Measurements from ENCODE around the gene AGBL1. TPM values are rescaled to one million over a fixed set of nuclear protein-coding genes. Genes with fewer than 3 reads are reported as not detected.

AGBL1 gene
- total and polyA plus RNA-seq, 2 donors (not counting 1 experiment from before 2014, with no cell fraction given): not detected

DNA sequence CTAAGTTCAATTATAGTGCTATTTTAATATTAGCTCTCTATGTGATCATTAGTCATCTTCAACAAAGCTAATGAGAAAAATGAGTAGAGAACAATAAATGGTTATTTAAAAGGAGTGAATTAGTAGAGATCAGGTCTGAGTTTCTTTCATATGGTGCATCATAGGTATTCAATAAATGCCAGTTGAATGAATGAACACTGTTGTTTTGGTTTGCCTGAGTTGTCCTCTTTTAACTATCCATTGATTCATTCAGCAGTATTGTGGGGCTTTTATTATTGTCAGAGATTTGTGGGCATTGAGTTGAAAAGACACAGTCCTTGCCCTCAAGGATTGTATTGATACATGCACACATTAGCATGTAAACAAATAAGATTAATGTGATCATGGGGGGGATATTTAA is 88.2 kb downstream of the AGBL1 start:
- ChIA-PET POLR2A (no interaction called here), CTCF (no interaction called here)
- Mint-ChIP-seq H3K4me3 (no peak overlapping the region), H3K4me1 (no peaks in the 10 kb centered on the region), H3K27me3 (peaks cover 4% of the 10 kb centered on the region), H3K27ac (no peak overlapping the region), H3K9me3 (ENCODE audit: insufficient read depth) (peaks cover 2% of the 10 kb centered on the region)
- Histone ChIP-seq H4K20me1 (ENCODE audit: control insufficient read depth, insufficient read depth, low read length, poor library complexity, severe bottlenecking) (no peaks in the 10 kb centered on the region), H3K4me2 (replicated peaks; ENCODE audit: low read depth, low read length, poor library complexity, severe bottlenecking) (no peak overlapping the region), H2AFZ (ENCODE audit: insufficient read depth, low read depth, low read length, poor library complexity, severe bottlenecking) (no peak overlapping the region), H3K27me3 (replicated peaks in 1 of 4; ENCODE audit: control extremely low read depth in 1 of 4, control insufficient read depth in 3 of 4, insufficient read depth in 4 of 4, low read length in 3 of 4) (no peaks in the 10 kb centered on the region), H3K4me1 (ENCODE audit: control insufficient read depth in 2 of 2, insufficient read depth in 2 of 2, low read length in 2 of 2) (no peaks in the 10 kb centered on the region), H3K79me2 (ENCODE audit: control insufficient read depth, insufficient read depth, low read length) (no peaks in the 10 kb centered on the region), H3K4me3 (ENCODE audit: control extremely low read depth in 1 of 5, extremely low read depth in 1 of 5, insufficient read depth in 1 of 5, low read depth in 2 of 5, low read length in 4 of 5) (no peak overlapping the region), H3K36me3 (replicated peaks in 1 of 2; ENCODE audit: control extremely low read depth in 1 of 2, control insufficient read depth in 1 of 2, extremely low read depth in 1 of 2, insufficient read depth in 2 of 2, low read length in 1 of 2) (no peaks in the 10 kb centered on the region), H3K27ac (ENCODE audit: low read length in 2 of 2) (no peak overlapping the region), H3K9ac (ENCODE audit: low read length) (no peak overlapping the region), H3K9me3 (ENCODE audit: control extremely low read depth in 1 of 3, control insufficient read depth in 2 of 3, insufficient read depth in 1 of 3, low read length in 2 of 3) (no peaks in the 10 kb centered on the region)
- DNase-seq: no peak
- no peak for ATAC-seq (ENCODE audit: low read depth)
- TF ChIP-seq EZH2 (IDR thresholded peaks at IDR 0.05; ENCODE audit: borderline replicate concordance, insufficient read depth, low read depth, low read length, poor library complexity, severe bottlenecking): no peak
- intact Hi-C loops (cut with micrococcal nuclease): no loop called here

DNA sequence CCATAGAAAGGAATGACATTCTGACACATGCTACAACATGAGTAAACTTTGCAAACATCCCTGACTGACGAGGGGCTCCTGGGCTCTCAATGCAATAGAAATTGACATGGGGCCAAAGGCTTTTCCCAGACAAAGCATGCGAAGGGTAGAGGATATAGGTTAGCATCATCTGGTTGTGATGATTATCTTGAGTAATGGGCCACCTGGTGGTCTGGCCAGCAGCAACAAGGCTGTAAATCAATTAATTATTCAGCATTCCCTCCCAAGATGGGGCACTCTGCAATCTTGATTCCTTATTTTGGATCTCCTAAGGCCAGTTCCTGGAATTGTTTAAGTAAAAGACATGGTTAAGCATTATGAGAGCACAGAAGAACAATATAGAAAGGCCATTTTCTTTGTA is 99.2 kb downstream of the AGBL1 start:
- 47% methylated on average over 2 of the region's 2 CpGs for WGBS (ENCODE audit: insufficient coverage)
- Mint-ChIP-seq H3K9me3 (ENCODE audit: insufficient read depth) (peaks cover 7% of the 10 kb centered on the region), H3K27me3 (no peaks in the 10 kb centered on the region), H3K4me1 (no peaks in the 10 kb centered on the region), H3K4me3 (no peak overlapping the region), H3K27ac (no peak overlapping the region)
- Histone ChIP-seq H3K4me2 (replicated peaks; ENCODE audit: low read depth, low read length, poor library complexity, severe bottlenecking) (no peak overlapping the region), H3K27me3 (replicated peaks in 1 of 4; ENCODE audit: control extremely low read depth in 1 of 4, control insufficient read depth in 3 of 4, insufficient read depth in 4 of 4, low read length in 3 of 4) (no peaks in the 10 kb centered on the region), H3K4me1 (ENCODE audit: control insufficient read depth in 2 of 2, insufficient read depth in 2 of 2, low read length in 2 of 2) (no peaks in the 10 kb centered on the region), H3K36me3 (replicated peaks in 1 of 2; ENCODE audit: control extremely low read depth in 1 of 2, control insufficient read depth in 1 of 2, extremely low read depth in 1 of 2, insufficient read depth in 2 of 2, low read length in 1 of 2) (no peaks in the 10 kb centered on the region), H3K79me2 (ENCODE audit: control insufficient read depth, insufficient read depth, low read length) (no peaks in the 10 kb centered on the region), H2AFZ (ENCODE audit: insufficient read depth, low read depth, low read length, poor library complexity, severe bottlenecking) (no peak overlapping the region), H4K20me1 (ENCODE audit: control insufficient read depth, insufficient read depth, low read length, poor library complexity, severe bottlenecking) (no peaks in the 10 kb centered on the region), H3K4me3 (ENCODE audit: control extremely low read depth in 1 of 5, extremely low read depth in 1 of 5, insufficient read depth in 1 of 5, low read depth in 2 of 5, low read length in 4 of 5) (no peak overlapping the region), H3K9me3 (ENCODE audit: control extremely low read depth in 1 of 3, control insufficient read depth in 2 of 3, insufficient read depth in 1 of 3, low read length in 2 of 3) (peaks cover 0 to 7% (median 0%) of the 10 kb centered on the region in 3 donors), H3K27ac (ENCODE audit: low read length in 2 of 2) (no peak overlapping the region), H3K9ac (ENCODE audit: low read length) (no peak overlapping the region)
- POLR2A ChIA-PET: no interaction called here
- CTCF ChIA-PET: no interaction called here
- ATAC-seq (ENCODE audit: low read depth) (no peak), DNase-seq (no peak)
- intact Hi-C loops (cut with micrococcal nuclease): no loop called here
- no peak for TF ChIP-seq EZH2 (IDR thresholded peaks at IDR 0.05; ENCODE audit: borderline replicate concordance, insufficient read depth, low read depth, low read length, poor library complexity, severe bottlenecking)
- TF ChIP-seq, protein P1, sequence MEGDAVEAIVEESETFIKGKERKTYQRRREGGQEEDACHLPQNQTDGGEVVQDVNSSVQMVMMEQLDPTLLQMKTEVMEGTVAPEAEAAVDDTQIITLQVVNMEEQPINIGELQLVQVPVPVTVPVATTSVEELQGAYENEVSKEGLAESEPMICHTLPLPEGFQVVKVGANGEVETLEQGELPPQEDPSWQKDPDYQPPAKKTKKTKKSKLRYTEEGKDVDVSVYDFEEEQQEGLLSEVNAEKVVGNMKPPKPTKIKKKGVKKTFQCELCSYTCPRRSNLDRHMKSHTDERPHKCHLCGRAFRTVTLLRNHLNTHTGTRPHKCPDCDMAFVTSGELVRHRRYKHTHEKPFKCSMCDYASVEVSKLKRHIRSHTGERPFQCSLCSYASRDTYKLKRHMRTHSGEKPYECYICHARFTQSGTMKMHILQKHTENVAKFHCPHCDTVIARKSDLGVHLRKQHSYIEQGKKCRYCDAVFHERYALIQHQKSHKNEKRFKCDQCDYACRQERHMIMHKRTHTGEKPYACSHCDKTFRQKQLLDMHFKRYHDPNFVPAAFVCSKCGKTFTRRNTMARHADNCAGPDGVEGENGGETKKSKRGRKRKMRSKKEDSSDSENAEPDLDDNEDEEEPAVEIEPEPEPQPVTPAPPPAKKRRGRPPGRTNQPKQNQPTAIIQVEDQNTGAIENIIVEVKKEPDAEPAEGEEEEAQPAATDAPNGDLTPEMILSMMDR (IDR thresholded peaks at IDR 0.05): no peak

Data from B cell (primary cell).